NCI-H82 treated with DMSO at 0.1 percent for 48 hours (cell line): ENCODE measurements around the gene ADAM8.

Experiments used
- DNase-seq: peaks from one replicate; lab custom pipeline; 2025; ENCODE audit not compliant: unreplicated experiment; lab: John Stamatoyannopoulos, UW

ADAM8 gene

DNA sequence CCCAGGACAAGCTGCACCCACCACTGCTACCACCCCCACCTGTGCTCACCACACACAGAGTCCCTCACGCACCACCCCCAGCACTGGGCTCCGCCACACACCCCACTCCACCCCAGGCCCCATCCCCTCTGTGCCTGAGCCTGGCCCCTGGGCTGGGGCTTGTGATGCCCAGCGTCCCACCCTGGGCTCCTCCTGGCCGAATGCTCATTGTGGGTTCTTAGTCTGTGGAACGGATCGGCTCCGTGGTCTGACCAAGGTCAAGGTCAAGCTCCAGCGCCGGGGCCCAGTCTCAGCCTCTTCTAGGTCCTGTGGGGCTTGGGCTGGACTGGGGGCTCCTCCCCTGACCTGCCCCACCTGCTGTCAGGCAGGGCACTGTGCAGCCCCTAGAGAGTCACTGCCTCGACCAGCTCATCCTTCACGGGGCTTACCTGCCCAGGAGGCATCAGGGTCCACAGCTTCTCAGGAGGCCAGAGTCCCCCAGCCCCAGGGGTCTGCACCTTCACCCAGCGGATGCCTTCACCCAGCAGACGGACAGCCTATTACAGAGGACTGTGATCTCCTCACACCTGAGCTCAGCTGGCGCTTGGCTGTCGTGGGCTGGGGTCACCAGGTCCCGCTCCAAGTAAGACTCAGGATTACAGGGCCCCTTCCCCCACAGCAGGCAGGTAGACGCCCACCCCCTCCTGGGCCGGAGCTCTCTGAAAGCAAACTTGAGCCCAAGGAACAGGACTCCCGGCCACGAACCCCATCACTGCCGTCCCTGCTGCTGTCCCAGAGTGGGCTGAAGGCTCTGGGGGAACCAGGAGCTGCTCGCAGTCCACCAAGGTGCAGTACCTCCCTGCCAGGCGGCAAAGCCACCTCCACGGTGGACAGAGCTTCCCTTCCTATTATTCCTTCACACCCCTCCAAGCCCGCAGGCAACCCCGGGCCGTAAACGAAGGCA, 61.9 kb downstream of the ADAM8 start:
- DNase-seq, result no peak

DNA sequence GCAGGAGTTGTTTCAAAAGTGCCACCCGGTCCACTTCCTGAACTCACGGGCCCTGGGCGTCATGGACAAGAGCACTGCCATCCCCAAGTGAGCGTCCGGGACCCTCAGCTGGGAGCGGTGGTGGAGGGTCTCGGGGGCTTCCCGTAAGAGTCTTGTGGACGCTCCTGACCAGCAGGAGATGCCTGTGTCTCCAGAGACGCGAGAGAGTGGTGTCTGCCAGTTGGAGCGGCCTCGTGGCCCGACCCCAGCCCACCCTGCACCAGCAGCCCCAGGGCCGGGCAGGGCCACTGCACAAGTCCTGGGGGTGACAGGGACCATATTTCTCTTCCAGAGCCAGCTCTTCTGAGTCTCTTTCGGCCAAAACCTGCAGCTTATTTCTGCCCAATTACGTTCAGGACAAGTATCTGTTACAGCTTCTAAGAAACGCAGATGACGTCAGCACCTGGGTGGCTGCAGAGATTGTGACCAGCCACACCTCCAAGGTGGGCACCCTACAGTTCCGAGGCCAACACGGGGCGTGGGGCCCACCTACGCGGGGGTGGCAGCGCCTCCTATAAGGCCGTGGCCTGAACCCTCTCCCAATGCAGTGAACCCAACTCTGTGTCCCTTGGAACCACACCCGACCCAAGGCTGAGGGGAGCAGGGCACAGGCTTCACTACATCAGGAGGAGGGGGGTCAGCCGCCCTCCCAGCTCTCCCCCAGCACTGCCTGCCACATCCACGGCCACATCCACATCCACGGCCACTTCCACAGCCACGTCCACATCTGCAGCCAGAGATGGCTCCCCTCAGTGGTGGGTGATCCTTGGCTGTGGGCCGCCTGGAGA, 62.8 kb downstream of the ADAM8 start:
- DNase-seq, result no peak

DNA sequence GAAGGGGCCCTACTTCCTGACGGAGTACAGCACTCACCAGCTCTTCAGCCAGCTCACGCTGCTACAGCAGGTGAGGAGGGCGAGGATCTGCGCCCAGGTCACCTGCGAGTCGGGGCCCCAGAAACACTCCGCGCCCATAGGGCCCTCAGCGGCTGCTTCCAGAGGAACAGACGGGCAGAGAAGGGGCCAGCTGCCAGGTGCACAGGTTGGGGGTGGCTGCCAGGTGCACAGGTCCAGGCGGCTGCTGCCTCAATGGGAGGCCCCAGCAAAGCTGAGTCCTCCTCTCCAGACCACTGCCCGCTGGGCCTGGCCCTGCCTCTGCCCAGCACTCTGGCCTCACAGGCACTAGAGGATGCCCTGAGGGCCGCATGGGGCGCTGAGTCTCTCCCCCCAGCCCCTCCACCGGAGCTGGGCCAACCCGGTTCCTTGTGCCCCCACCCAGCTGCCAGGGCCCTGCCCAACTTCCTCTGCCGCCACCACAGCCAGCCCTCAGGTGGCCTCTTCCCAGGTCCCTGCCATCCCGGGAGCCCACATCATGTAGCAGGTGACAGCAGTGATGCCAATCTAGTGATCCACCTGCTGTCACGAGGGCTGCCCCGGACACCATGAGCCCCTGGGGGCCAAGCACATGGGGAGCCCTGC, 63.7 kb downstream of the ADAM8 start:
- DNase-seq, result no peak
